HG02642 (cell line): ENCODE data around the gene ITCH.
A peak's percentile ranks its signal among the peaks of the same experiment; 100 is the strongest.
"Not testable (repeated sequence)": the region's sequence is repeated elsewhere in the genome, so short reads cannot be mapped to it uniquely, and the experiment has no call there.

Experiments used
- ATAC-seq: cut with Tn5 transposase; IDR thresholded peaks from one replicate; pipeline ENCODE4 v1.9.1; 2021; ENCODE audit warnings: mild to moderate bottlenecking; ENCODE audit not compliant: unreplicated experiment, poor library complexity

ITCH gene

DNA sequence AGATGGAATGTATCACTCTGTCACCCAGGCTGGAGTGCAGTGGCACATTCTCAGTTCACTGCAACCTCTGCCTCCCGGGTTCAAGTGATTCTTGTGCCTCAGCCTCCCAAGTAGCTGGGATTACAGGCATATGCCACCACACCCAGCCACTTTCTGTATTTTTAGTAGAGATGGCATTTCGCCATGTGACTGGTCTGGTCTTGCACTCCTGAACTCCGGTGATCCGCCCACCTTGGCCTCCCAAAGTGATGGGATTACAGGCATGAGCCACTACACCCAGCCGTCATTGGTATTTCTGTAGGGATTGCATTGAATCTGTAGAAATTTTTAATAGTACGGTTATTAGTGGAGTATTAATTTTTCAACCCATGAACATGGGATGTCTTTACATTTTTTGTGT is 134.5 kb downstream of the ITCH start:
- ATAC-seq: not testable (repeated sequence)

DNA sequence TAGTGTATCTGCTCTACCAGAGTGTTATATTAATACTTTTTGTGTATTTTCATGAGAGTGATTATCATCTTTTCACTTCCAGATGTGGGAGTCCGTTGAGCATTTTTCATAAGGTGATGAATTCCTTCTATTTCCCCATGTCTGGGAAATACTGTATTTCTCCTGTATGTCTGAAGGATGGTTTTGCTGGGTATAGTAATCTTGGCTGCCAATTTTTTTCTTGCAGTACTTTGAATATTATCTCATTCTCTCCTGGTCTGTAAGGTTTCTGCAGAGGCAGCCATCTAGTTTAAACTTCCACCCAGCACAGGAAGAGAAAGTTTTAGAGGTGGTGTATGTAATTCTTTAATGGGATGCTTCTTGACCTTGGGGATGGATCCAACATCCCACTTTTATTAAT is 137.8 kb downstream of the ITCH start:
- ATAC-seq: no peak

DNA sequence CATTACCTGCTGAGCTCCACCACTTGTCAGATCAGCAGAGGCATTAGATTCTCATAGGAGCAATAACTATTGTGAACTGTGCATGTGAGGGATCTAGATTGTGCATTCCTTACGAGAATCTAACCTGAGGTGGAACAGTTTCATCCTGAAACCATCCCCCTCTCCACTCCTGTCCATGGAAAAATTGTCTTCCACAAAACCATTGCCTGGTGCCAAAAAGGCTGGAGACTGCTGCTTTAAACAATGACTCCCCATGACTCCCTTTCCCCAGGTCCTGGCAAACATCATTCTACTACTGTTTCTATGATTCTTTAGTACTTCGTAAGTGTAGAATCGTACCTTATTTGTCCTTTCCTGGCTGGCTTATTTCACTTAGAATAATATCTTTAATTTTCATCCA is 143.4 kb downstream of the ITCH start:
- ATAC-seq: no peak

DNA sequence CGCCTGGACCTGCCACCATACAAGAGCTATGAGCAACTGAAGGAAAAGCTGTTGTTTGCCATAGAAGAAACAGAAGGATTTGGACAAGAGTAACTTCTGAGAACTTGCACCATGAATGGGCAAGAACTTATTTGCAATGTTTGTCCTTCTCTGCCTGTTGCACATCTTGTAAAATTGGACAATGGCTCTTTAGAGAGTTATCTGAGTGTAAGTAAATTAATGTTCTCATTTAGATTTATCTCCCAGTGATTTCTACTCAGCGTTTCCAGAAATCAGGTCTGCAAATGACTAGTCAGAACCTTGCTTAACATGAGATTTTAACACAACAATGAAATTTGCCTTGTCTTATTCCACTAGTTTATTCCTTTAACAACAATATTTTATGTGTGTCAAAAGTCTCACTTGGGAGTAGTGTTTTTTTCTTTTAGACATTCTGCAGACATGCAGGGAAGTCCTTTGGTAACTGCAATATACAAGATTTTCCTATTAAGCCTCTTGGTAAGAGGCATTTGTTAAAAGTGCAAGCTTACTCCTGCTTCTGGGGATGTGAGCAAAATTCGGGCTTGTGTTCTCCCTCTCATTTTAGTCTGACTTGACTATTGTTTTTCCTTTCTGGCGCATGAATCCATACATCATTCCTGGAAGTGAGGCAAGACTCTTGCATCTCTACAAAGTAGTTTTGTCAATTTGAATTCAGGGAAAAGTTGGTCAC is 144.8 kb downstream of the ITCH start:
- ATAC-seq: no peak

DNA sequence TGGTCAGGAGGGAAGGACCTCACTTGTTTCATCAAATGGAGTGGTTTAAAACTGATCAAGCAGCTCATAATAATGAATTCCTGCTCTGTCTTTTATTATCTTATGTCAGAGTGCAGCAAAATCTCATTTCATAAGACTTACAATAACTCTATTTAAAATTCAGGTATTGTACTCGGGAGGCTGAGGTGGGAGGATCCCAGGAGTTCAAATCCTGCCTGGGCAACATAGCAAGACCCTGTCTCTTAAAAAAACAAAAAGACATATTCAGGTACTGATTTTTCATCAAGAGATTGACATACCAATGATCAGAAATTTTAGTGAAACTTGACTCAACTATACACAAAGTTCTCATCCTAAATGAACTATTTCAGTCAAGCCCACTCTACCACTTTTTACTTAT is 147.5 kb downstream of the ITCH start:
- ATAC-seq: no peak

DNA sequence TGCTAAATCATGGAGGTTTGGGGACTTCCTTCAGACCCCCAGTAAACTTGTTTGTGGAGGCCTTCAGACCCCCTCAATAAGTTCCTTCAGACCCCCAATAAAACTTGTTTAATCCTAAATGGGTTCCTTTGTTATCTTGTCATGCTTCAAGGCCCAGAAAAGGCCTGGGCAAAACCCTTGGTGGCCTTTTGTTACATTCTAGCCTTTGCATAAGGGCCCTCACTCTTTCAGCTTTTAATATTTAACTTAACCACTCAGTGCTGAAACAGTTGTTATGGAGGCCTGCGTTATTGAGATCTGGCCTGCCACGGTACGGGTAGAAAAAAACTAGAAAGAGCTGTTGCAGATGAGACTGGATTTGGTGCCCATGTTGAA is 148.8 kb downstream of the ITCH start:
- no peak for ATAC-seq

DNA sequence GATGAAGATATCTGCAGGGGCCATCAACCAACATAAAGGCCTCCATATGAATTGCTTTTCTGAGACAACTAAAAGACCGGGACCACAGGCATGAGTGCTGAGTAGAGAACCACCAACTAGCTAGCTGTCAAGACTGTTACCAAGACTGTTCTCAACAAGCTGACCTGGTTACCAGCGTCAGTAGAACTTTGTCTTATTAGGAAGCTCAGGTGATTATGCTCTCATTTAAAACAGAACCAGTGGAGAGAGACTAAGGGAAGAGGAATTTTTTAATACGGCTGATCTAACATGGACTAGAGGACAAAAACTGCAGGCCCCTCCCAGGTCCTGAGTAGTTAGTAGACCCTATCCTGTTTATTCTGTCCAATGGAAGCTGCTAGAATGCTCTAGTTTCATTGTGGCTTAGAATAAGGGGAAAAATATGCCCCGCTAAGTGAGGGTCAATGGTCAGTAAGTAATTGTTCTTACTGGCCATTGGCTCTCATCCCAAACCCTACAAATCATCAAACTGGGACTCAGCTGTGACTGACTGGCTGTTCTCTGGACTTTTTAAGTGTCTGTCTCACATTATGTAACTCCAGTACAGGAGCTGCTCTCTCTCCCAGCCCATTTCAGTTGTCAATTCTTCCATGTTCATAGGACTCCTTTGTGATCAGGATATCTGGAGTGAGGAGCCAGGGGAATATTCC is 149.3 kb downstream of the ITCH start:
- ATAC-seq: no peak

DNA sequence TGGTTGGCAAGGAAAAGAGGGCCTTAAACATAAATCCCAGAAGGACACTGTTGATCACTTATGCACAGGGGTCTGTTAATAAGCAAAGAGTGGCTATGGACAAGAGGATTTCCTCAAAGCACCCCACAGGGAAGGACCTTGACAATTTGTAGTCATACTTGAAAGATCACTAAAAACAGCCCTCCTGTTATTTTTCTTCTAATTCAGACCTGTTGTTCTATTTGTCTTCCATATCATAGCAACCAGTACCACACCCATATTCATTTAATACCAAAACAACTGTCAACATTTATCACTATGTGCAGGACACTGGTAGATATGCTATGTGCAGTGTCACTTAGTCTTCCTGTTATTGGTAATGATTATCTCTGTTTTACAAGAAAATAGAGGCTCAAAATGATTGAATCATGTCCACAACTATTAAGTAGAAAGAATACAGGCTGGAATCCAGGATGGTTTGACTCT is 149.9 kb downstream of the ITCH start:
- ATAC-seq: no peak

DNA sequence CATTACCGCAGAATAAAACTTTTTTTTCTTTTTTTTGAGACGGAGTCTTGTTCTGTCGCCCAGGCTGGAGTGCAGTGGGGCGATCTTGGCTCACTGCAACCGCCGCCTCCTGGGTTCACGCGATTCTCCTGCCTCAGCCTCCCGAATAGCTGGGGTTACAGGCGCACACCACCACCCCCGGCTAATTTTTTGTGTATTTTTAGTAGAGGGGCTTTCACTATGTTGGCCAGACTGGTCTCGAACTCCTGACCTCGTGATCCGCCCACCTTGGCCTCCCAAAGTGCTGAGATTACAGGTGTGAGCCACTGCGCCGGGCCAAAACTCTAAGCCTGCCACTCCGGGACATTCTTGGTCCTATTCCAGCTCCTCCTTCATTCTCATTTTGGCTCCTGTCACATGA is 151.0 kb downstream of the ITCH start:
- ATAC-seq: not testable (repeated sequence)

DNA sequence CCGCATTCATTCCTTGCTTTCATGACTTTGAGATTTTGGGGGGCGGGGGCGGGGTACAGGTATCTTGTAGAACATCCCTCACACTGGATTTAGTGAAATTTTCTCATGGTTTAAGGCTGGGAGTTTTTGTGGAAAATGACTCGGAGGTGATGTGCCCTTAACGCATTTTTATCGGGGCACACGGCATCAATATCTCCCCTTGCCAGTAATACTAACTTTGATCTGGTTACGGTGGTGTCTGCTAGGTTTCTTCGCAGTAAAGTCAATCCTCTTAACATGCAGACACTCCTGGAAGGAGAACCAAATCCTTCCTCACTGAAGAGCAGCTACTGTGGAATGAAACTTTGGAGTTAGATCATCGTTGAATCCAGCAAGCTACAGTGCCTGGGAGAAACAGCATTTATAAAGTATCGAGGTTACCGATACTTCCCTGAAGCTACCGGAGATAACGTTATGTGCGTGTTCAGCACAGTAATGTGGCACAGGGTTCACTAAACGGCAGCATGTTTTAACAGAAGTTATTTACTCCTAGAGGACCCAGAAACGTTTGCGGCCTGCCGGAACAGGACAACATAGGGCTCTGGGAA is 151.9 kb downstream of the ITCH start:
- ATAC-seq: no peak

DNA sequence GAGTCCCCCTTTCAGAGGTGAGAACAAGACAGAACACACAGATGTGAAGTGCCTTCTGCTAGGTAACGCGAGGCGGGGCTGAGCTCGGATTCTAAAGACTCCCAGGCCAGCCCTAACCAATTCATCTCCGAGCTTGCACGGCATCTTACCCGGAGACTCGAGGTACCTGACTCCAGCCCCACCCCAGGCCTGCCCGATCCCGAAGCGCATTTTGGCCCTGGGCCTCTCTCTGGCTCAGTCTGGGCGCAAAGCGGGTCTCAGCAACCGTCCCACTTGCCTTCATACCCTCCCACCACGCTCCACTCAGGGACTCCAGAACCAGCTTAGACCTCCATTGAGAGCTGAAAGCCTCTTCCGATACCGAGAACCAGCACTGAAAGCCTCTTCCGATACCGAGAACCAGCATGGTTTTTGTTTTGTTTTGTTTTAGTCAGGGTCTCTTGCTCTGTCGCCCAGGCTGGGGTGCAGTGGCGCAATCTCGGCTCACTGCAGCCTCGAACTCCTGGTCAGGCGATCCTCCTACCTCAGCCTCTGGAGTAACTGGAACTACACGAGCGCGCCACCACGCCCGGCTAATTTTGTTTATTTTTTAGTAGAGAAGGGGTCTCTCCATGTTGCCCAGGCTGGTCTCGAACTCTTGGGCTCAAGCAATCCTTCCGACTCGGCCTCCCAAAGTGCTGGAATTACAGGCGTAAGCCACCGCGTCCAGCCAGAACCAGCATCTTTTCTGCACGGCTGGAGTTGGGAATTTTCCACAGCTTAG is 152.6 kb downstream of the ITCH start:
- ATAC-seq: peak; percentile 51

DNA sequence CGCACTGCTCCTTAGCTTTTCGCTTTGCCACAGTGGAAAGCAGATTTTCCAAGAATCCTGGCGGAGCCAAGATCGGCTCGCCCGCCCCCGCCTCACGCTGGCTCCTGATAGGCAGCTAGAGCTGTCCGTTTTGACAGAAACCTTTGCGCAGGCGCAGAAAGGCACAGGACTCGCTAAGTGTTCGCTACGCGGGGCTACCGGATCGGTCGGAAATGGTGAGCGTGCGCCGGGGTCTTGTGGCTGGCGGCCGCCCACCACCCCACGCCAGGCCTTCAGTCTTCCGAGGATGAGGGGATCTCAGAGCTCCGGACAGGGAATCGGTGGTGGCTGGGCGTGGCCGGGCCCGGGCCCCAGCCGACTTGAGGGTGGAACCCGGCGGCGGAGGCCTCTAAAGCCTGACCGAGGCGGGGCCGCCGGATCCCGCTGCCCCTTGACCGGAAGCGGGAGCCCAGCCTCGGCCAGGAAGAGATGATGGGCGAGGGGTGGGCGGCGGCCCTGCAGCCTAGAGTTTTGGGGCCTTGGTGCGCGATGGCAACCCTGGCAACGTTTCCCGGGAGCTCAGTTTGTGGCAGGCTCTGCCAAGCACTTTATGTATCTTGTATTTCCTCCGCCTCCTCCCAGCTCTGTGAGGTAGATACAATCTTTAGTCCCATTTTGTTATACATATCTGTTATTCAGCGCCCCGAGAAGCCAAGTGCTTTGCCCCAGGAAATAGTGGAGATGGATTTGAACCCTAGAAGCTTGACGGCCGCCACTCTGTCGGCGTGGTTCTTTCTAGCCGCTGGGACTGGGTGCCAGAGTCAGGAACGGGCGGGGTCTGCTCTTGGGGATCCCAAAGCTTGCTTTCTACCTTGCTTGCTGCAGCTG is 153.4 kb downstream of the ITCH start, which contains the start of gene DYNLRB1:
TSS of gene DYNLRB1 (plus strand) at position 176 of the 867 bp plus-strand sequence. CDS start at position 213, 37 bp downstream.
- peak; percentile 82 for ATAC-seq

DNA sequence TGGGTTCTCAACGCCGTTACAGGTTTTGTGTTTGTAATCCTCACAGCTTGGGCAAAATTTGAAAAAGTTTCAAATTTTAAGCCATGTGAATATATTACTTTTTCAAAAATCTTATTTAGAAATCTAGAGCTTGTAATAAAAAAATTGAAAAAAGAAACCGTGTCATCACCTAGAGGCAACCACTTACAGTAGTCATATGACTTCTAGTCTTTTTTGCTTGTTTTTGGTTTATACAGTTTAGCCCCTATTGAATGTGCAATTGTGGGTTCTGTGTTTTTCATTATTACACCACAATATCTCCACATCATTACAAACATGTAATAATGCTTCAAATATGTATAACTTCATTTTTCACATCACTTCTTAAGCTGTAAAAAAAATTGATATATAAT is 154.0 kb downstream of the ITCH start:
- no peak for ATAC-seq

DNA sequence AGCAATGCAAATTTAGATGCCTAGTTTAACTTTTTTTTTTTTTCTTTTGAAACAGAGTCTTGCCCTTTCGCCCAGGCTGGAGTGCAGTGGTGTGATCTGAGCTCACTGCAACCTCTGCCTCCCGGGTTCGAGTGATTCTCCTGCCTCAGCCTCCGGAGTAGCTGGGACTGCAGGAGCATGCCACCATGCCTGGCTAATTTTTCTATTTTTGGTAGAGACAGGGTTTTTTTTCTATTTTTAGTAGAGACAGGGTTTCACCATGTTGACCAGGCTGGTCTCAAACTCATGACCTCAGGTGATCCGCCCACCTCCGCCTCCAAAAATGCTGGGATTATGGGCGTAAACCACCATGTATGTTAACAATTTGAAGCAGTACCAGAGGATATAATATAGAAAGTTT is 155.8 kb downstream of the ITCH start:
- not testable (repeated sequence) for ATAC-seq

DNA sequence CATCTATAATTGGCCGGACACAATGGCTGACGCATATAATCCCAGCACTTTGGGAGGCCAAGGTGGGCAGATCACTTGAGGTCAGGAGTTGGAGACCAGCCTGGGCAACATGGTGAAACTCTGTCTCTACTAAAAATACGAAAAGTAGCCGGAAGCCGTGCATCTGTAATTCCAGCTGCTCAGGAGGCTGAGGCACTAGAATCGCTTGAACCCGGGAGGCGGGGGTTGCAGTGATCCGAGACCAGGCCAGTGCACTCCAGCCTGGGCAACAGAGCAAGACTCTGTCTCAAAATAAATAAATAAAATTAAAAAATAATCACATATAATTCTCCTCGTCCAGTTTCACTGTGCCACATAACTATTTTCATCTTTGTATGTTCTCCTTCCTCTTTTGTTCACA is 156.8 kb downstream of the ITCH start:
- ATAC-seq: not testable (repeated sequence)

DNA sequence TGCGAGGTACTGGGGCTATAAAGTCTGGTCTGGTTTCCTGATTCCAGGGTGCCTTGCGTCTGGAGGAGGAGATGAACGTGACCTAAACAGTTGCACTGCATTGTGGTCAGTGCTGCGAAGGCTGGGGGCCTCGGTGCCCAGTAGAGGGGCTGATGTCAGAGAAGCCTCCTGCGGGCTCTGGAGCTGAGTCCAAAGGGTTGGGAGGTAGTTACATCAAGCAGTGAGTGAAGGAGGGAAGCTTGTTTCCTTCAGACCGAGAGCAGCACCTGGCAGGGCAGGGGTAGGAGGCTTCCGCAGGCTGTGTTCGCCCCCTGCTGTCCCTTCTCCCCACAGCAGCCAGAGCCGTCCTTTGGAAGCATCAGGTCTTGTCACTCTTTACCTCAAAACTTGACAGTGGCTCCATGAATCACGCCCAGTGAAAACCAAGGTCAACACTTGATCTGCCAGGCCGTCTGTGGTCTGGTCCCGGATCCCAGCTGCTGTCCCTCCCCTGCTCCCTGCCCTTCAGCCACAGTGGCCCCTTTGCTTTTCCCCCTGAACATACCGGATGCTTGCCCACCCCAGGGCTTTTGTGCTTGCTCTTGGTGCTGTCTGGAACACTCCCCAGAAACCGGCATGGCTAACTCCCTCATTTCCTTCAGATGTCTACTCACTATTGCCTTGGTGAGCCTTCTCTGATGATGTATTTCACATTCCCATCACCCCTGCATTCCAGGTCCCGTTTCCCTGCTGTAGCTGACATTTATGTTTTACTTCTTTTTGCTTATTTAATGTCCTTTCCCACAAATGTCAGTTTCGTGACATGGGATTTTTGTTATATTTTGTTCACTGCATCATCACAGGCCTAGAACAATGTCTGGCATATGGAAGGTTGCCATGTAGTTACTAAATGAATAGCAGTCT is 160.1 kb downstream of the ITCH start:
- ATAC-seq: no peak

DNA sequence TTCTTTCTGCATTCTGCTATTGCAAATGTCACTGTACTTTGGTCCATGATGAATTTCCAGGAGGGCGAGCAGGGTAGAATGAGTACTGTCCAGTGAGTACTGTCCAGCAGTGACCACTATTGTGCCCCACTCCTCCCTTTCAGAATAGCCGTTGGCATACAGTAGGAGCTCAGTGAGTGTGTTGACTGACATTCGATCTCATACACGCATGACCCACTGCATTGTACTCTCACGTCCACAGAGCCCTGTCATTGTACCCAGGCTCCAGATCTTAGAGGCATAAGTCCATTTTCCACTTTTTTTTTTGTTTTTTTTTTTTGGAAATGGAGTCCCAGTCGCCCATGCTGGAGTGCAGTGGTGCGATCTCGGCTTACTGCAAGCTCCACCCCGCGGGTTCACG is 161.4 kb downstream of the ITCH start:
- no peak for ATAC-seq

DNA sequence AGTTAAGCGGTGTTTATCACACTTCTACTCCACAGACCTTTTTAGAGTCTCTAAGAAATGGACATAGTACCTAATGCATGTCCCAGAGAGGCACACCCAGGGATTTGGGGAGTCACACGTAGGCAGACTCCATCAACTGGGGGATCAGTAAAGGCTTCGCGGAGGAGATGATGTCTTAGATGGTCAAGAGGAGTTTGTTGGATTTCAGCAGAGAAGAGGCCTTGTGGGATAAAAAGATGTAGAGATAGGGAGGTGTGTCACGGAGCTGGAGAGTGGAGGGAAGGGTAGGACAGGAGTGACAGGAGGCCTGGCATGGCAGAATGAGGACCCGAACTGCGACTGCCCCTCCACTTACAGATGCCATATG is 162.3 kb downstream of the ITCH start:
- ATAC-seq: no peak
